Liver (tissue), 9 donors: ENCODE results near the gene TRIM63. TPM values are rescaled to one million over a fixed set of nuclear protein-coding genes. Genes with fewer than 3 reads are reported as not detected.

Experiments
- DNase-seq: peaks from one replicate; pipeline ENCODE4 v3.0.0-alpha.2; 2017; ENCODE audit warnings: low spot score
- H3K27ac ChIP-seq, 2 donors: one replicate each; pipeline ENCODE4 v1.7.0; 2013; ENCODE audit warnings: inconsistent platforms in 2 of 2, low read length in 2 of 2, control low read depth in 1 of 2, low read depth in 1 of 2, mild to moderate bottlenecking in 1 of 2
- H3K27me3 ChIP-seq, 4 donors: one replicate each; pipeline versions ENCODE4 v1.6.1 to v1.7.0; 2013; ENCODE audit warnings: low read length in 3 of 4, inconsistent platforms in 1 of 4, mild to moderate bottlenecking in 1 of 4, moderate library complexity in 1 of 4; ENCODE audit not compliant: control insufficient read depth in 4 of 4, insufficient read depth in 4 of 4
- H3K36me3 ChIP-seq, 4 donors: one replicate each; pipeline versions ENCODE4 v1.6.1 to v1.7.0; 2013; ENCODE audit warnings: low read length in 3 of 4, mild to moderate bottlenecking in 3 of 4, low read depth in 1 of 4, moderate library complexity in 1 of 4; ENCODE audit not compliant: control insufficient read depth in 4 of 4, insufficient read depth in 3 of 4
- H3K4me1 ChIP-seq, 4 donors: one replicate each; pipeline versions ENCODE4 v1.6.1 to v1.7.0; 2013; ENCODE audit warnings: low read length in 3 of 4, mild to moderate bottlenecking in 3 of 4, moderate library complexity in 1 of 4; ENCODE audit not compliant: control insufficient read depth in 4 of 4, insufficient read depth in 4 of 4
- H3K4me3 ChIP-seq, 3 donors: one replicate each; pipeline versions ENCODE4 v1.6.1 to v1.7.0; 2013; ENCODE audit warnings: low read length in 3 of 3, control low read depth in 1 of 3, low read depth in 1 of 3, mild to moderate bottlenecking in 1 of 3
- H3K9ac ChIP-seq, 2 donors: one replicate each; pipeline ENCODE4 v1.7.0; 2013; ENCODE audit warnings: low read length in 2 of 2, mild to moderate bottlenecking in 2 of 2, moderate library complexity in 2 of 2, control low read depth in 1 of 2, low read depth in 1 of 2
- H3K9me3 ChIP-seq, 4 donors: one replicate each; pipeline versions ENCODE4 v1.6.1 to v1.7.0; 2013; ENCODE audit warnings: low read length in 3 of 4; ENCODE audit not compliant: control insufficient read depth in 4 of 4
- ATF3 ChIP-seq: IDR thresholded peaks from 2 replicates; pipeline ENCODE4 v1.6.1; 2016; ENCODE audit warnings: antibody characterized with exemption
- EGR1 ChIP-seq, 2 donors: IDR thresholded peaks; 2 replicates each; pipeline ENCODE4 v1.6.1; 2016 to 2018; ENCODE audit warnings: antibody characterized with exemption in 2 of 2, low read depth in 2 of 2
- GABPA ChIP-seq, 2 donors: IDR thresholded peaks in 1 of 2; conservative IDR thresholded peaks in 1 of 2; 2 replicates each; pipeline ENCODE4 v1.6.1; 2016; ENCODE audit warnings: antibody characterized with exemption in 2 of 2, mild to moderate bottlenecking in 1 of 2, moderate library complexity in 1 of 2
- HNF4A ChIP-seq, 2 donors: conservative IDR thresholded peaks; 2 replicates each; pipeline ENCODE4 v1.6.1; 2016; ENCODE audit warnings: antibody characterized with exemption in 2 of 2, mild to moderate bottlenecking in 2 of 2
- HNF4G ChIP-seq: IDR thresholded peaks from 2 replicates; pipeline ENCODE4 v1.6.1; 2016; ENCODE audit warnings: antibody characterized with exemption
- MAX ChIP-seq: IDR thresholded peaks from 2 replicates; pipeline ENCODE4 v1.6.1; 2016; ENCODE audit warnings: antibody characterized with exemption
- NR2F2 ChIP-seq: IDR thresholded peaks from 2 replicates; pipeline ENCODE4 v1.6.1; 2016; ENCODE audit warnings: antibody characterized with exemption
- RAD21 ChIP-seq, 2 donors: IDR thresholded peaks; 2 replicates each; pipeline ENCODE4 v1.6.1; 2016; ENCODE audit warnings: antibody characterized with exemption in 2 of 2, mild to moderate bottlenecking in 2 of 2
- REST ChIP-seq: IDR thresholded peaks from 2 replicates; pipeline ENCODE4 v1.6.1; 2016; ENCODE audit warnings: antibody characterized with exemption, mild to moderate bottlenecking
- SP1 ChIP-seq: IDR thresholded peaks from 2 replicates; pipeline ENCODE4 v1.6.1; 2018; ENCODE audit warnings: antibody characterized with exemption, mild to moderate bottlenecking
- TAF1 ChIP-seq: conservative IDR thresholded peaks from 2 replicates; pipeline ENCODE4 v1.6.1; 2016; ENCODE audit warnings: antibody characterized with exemption, mild to moderate bottlenecking
- ZBTB33 ChIP-seq: IDR thresholded peaks from 2 replicates; pipeline ENCODE4 v1.6.1; 2016; ENCODE audit warnings: antibody characterized with exemption
- WGBS: extraction: QIAGEN DNeasy Blood & Tissue Kit; methylation state at CpG from one replicate; pipeline ENCODE4 v1.1.7; 2013; 5-methylcytosine and 5-hydroxymethylcytosine counted together
- polyA plus RNA-seq, 2 donors: library from polyadenylated mRNA; stranded (reverse) in 1 of 2; unstranded in 1 of 2; fragments of 200-250 nt in 1 of 2; fragments of >200 nt in 1 of 2; fragmentation: Nextera tagmentation in 1 of 2; extraction: Ambion mirVana in 1 of 2; gene quantifications; one replicate each; pipeline versions ENCODE4 v1.2.1 to v1.2.3, GENCODE V29; 2013 to 2015
- total RNA-seq, 2 donors: library from RNA; depleted of rRNA; stranded (reverse); fragments of >200 nt; gene quantifications; one replicate each; pipeline ENCODE4 v1.2.3, GENCODE V29; 2014
- TF ChIP-seq, protein P1 (sequence below): fragments of 150-350 bp; IDR thresholded peaks from 2 replicates; pipeline ENCODE4 v1.5.1; 2017; ENCODE audit warnings: improper control_type of control experiment, low read depth, low read length; ENCODE audit not compliant: missing input control
- donor health status: healthy.
- donor health status: healthy.
- donor health status: healthy.
- donor health status: healthy.
- donor health status: healthy.

The TRIM63 gene
- total and polyA plus RNA-seq, 4 donors = 0.03 TPM; not detected in 3

DNA sequence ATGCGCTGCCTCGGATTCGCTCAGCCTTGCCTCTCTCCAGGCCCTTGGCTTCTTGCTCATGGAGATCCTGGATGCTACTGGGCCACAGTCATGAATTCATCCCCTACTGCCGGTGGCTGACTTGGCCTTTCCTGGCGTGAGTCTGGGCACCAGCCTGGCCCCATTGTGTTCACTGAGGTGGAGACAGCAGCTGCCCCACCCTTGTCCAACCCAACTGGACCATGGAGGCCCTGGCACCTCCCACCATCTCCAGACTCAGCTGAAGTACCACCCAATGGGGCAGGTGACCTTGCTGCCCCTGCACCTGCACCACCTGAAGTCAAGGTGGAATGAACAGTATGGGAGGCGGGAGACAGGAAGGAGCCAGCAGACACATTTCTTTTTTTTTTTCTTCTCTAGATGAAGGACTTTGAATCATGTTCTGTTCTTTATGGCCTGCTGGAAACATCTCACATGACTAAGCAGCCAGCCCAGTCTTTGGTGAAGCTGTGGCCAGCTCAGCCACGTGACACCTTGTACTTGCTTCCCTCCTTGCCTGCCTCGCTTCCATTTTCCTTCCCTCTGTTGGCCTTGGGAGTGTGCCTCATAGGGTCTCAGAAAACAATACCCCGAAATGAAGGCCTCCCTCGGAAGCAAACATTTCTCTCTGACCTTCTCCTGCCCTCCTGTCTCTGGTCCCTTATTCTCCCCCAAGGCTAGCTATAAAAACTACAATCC is 17.7 kb downstream of the TRIM63 start:
- TF ChIP-seq, protein P1, sequence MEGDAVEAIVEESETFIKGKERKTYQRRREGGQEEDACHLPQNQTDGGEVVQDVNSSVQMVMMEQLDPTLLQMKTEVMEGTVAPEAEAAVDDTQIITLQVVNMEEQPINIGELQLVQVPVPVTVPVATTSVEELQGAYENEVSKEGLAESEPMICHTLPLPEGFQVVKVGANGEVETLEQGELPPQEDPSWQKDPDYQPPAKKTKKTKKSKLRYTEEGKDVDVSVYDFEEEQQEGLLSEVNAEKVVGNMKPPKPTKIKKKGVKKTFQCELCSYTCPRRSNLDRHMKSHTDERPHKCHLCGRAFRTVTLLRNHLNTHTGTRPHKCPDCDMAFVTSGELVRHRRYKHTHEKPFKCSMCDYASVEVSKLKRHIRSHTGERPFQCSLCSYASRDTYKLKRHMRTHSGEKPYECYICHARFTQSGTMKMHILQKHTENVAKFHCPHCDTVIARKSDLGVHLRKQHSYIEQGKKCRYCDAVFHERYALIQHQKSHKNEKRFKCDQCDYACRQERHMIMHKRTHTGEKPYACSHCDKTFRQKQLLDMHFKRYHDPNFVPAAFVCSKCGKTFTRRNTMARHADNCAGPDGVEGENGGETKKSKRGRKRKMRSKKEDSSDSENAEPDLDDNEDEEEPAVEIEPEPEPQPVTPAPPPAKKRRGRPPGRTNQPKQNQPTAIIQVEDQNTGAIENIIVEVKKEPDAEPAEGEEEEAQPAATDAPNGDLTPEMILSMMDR = no peak
- TF ChIP-seq GABPA (IDR thresholded peaks at IDR 0.05 in 1 of 2, conservative IDR thresholded peaks at IDR 0.05 in 1 of 2) (no peak), HNF4G (no peak), TAF1 (no peak), ATF3 (no peak), HNF4A (conservative IDR thresholded peaks at IDR 0.05) (no peak), REST (no peak), ZBTB33 (no peak)
- Histone ChIP-seq H3K27ac (no peak overlapping the region), H3K9me3 (no peaks in the 10 kb centered on the region), H3K9ac (no peak overlapping the region), H3K4me1 (peaks cover 7 to 14% (median 9%) of the 10 kb centered on the region in 4 donors), H3K4me3 (no peak overlapping the region), H3K36me3 (no peaks in the 10 kb centered on the region), H3K27me3 (peaks cover 0 to 14% (median 8%) of the 10 kb centered on the region in 4 donors)
- DNase-seq = no peak
- WGBS = 67% methylated on average over 10 of the region's 10 CpGs

DNA sequence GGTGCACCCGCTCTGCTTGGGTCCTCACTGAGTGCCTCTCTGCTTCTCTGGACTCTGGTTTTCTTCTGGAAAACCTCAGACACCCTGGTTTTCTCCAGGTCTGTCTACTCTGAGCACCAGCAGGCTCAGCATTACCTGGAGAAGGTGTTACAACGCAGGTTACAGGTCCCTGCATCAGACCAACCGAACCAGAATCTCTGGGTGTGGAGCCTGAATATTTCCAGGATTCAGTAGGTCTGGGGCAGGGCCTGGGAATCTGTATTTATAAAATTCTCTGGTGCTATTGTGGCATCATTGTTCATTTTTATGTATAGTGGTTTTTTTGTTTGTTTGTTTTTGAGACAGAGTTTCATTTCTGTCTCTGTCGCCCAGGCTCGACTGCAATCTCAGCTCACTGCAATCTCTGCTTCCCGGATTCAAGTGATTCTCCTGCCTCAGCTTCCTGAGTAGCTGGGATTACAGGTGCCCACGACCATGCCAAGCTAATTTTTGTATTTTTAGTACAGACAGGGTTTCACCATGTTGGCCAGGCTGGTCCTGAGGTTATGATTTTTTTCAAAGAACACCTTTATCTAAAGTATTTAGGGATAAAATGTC is 20.1 kb downstream of the TRIM63 start:
- Histone ChIP-seq H3K9ac (no peak overlapping the region), H3K9me3 (no peaks in the 10 kb centered on the region), H3K27ac (no peak overlapping the region), H3K36me3 (no peaks in the 10 kb centered on the region), H3K27me3 (peaks cover 0 to 17% (median 8%) of the 10 kb centered on the region in 4 donors), H3K4me1 (peaks cover 7 to 14% (median 9%) of the 10 kb centered on the region in 4 donors), H3K4me3 (no peak overlapping the region)
- 74% methylated on average over 7 of the region's 7 CpGs for WGBS
- no peak for DNase-seq
- TF ChIP-seq RAD21 (IDR thresholded peaks at IDR 0.05) (no peak), SP1 (no peak), MAX (no peak), NR2F2 (no peak), HNF4G (no peak), EGR1 (IDR thresholded peaks at IDR 0.05; ENCODE audit: low read depth in 2 of 2) (no peak), ZBTB33 (no peak), GABPA (IDR thresholded peaks at IDR 0.05 in 1 of 2, conservative IDR thresholded peaks at IDR 0.05 in 1 of 2) (no peak), TAF1 (no peak)
- TF ChIP-seq, protein P1 = no peak
